ENCODE measurements around the gene HOXA7.

Gene HOXA7

GRCh38 chr7:27156508-27156898 lies at the start of gene HOXA7:
TSS of gene HOXA7 (minus strand) at chr7:27156675. CDS start at chr7:27156545, 130 bp downstream.
- no peak for DNase-seq (ENCODE audit: low read depth)

DNA sequence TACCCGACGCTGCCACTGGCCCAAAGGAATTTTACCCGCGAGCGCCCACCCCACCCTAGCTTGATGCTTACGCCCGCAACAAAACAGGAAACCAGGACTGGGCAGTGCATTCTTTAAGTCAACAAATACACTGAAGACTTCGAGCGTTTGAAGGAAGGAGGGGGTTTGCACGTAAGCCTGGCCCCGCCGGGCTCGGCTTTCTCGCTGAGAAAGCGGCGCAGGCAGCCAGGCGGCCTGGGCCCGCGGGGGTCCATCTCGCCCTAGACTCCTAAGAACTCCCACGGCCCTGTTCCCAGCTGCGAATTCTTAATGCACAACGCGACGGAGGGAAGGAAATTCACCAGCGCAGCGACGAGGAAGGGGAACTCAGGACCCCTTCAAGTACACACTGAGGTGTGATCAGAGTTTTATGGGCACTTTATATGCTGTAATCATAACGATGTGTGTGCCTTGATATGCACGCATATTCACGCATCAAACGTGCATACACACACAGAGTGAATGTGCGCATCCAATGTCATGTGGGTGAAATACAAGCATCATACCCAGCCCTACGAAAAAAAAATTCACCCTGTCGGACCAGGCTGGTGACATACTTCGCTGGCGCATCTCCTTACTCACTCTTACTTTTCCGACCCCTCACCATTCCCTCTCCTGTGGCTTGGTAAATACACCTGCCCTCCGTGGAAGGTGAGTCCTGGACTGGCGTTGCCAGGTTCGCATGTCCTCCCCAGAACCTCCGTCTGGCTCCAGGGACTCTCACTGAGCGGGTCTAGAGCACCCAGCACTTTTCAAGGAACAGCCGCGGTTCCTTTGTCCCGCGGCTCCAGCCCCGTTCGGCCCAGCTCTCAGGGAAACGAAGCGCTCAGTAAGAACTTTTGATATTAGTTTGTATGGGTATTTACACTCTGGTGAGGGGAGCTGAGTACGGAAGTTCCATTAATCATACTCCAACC lies 49.1 kb upstream of the HOXA7 start:
- DNase-seq (ENCODE audit: low read depth), result no peak

GRCh38 chr7:27204851-27205322 lies 48.4 kb upstream of the HOXA7 start:
- DNase-seq (ENCODE audit: low read depth), result no peak

GRCh38 chr7:27203964-27204594 lies 47.6 kb upstream of the HOXA7 start:
- DNase-seq (ENCODE audit: low read depth), result no peak

DNA sequence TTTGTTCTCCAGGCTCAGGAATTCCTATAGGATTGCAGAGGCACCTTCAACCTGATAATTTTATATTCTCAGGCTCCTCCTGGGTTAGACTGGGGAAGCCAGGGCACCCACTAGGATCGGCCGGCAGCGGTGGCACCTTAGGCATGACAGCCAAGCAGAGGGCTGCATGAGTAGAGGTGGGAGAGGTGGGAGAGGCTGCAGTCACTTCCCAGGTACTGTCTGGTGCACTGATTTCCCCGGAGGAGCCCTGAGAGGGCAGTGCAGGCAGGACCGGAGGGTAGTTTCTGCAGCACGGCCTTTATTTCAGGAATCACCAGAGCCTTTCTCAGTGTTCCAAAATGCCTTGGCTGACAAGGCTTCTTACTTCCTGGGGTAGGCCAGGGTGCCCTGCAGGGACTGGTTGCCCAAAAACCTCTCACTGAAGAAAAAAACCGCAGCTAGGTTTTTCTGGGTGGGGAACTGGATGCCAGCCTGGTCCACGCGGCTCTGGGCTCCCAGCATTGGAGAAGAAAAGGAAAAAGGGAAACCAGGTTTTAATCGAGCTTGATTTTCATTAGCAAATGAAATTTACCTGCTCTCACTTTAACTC lies 47.0 kb upstream of the HOXA7 start:
- no peak for DNase-seq (ENCODE audit: low read depth)

GRCh38 chr7:27202862-27203134 lies 46.3 kb upstream of the HOXA7 start:
- no peak for DNase-seq (ENCODE audit: low read depth)

GRCh38 chr7:27202018-27202861 lies 45.8 kb upstream of the HOXA7 start:
- DNase-seq (ENCODE audit: low read depth), result no peak

GRCh38 chr7:27201580-27202017 lies 45.1 kb upstream of the HOXA7 start:
- DNase-seq (ENCODE audit: low read depth), result no peak

DNA sequence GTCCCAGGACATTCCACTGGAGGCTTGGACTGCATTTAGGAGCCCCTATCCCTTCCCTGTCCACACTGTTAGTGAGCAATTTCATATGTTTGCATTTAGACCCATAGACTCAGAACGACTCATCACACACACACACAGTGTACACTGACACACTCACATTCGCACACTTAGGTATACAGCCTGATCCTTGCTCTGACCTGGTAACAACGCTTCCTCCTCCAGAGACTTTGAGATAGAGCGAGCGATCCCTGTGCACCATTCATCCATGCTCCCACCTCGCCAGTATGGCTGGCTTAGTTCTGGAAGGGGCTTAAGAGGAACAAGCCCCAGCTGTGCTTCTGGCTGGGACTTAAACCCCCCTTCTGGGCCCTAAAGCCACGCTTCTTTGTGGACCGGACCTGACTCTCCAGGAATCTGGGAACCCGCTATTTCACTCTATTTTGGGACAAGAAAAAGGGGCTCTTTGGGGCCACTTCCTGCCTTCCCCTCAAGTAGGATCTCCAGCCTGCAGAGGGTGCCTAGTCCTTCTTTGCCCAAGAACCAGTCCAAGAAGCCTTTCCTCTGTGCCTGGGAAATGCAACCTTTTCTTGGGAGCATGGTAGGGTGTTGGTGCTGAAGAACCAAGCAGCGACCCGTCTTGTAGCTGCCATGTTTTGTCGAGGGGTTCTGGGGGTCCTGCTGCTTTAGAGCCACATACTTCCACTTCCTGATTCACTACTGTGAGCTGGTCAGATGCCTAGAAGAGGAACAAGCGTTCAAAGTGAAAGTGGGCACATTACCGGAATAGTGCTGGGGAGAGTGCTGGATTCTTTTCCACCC lies 44.5 kb upstream of the HOXA7 start:
- no peak for DNase-seq (ENCODE audit: low read depth)

DNA sequence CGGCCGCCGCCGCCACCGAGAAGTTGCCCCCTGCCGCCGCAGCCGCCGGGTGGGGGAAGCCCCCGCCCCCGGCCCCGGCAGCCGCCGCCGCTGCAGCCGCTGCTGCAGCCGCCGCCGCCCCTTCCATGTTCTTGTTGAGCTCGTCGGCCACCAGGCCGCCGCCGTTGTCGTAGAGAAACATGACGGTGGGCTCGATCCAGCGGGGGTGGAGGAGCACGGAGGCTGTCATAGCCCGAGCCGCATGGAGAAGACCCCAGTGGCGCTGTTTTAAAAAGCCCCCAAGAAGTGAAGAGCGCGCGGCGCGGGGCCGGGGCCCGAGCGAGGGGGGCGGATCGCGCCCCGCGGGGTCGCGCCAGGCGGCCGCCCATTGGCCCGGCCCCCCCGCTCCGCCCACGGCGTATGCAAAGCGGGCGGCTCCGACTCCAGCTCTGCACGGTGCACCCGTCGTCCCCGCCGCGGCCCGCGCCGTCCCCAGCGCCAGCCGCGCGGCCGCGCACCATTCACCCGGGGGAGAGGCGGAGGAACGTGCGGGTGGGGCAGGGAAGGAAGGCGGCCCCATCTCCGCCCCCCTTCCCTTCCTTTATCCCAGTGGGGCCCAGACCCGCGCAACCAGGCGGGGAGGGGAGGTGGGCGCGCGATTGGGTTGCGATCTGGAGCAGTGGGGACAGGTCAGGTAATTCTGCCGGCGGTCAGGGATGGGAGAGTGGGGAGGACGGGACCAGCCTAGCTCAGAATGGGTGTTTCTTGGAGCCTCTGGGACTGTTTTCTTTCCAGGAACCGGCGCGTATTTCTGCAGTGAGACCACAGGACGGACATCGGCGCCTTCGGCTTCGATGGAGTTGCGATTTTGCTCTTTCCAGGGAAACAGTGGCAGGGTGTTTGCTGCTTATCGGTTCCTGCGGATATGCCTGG lies 43.6 kb upstream of the HOXA7 start, which contains the start of gene HOXA13:
Gene HOXA13, minus strand, starts transcription at position 243 of the 912 bp plus-strand sequence. Its CDS starts 14 bp downstream, at position 229.
- no peak for DNase-seq (ENCODE audit: low read depth)

DNA sequence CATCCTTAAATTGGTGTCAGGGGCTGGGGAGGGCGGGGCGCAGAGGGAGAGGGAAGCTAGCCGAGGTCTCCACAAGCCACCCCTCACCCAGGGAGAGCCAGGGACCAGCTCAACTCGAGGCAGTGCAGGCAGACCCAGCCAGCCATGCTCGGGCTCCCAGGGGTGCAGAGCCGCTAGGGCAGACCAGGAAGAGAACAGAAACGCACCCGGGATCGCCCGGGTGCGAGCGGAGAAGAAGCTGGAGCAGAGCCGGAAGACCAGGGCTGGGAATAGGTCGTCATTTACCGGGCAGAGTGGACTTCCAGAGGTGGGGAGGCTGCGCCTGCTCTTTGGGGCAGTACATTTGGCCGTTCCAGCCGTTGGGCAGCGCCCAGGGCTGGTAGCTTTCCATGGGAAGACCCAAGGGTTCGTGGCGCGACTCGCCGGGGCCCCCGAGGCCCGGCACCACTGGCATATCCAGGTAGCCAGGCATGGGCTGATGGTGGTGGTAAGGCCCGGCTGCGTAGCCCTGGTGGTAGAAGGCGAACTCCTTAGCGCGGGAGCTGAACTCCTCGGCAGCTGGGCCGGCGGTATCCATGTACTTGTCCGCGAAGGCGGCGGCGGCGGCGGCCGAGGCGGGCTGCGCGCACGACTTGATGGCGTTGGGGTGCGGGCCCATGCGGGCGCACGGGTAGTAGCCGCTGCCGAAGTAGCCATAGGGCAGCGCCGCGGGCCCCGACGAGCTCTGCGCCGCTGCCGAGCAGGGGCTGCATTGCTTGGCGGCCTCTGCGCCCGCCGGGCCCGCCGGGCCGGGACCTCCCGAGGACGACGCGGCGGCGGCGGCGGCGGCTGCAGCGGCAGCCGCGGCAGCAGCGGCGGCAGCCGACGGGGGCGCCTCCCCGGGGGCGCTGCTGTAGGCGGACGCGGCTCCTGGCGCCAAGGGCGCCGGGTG lies 42.7 kb upstream of the HOXA7 start:
- DNase-seq (ENCODE audit: low read depth), result no peak

DNA sequence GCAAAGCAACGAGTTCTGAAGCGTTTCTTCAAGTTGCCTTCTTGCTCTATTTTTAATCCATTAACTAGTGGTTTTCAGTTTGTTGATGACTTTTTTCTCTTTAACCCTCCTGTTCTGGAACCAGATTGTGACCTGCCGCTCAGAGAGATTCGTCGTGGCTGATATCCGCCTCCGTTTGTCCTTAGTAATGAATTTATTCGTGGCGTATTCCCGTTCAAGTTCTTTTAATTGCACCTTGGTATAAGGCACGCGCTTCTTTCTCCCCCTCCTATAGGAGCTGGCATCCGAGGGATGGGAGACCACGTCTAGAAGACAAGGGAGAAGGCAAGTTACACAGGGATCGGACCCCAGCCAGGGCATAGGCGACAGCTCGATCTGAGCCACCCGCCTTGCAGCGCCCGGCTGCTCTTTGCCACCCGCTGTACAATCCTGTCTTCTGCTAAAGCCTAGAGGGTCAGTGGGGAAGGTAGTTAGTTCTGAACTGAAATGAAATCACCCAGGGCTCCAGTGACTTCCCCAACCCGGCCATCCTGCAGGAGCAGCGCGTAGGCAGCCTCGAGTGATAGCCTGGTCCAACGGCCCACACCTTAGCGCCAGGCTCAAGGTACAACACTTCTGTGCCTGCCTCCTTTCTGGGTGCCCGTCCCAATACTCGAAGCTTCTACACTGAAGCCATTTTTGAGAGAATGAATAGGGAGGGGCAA lies 41.8 kb upstream of the HOXA7 start:
- DNase-seq (ENCODE audit: low read depth), result no peak

- no peak for DNase-seq (ENCODE audit: low read depth)
Measured at GRCh38 chr7:27197137-27198042, 40.9 kb upstream of the HOXA7 start.

DNA sequence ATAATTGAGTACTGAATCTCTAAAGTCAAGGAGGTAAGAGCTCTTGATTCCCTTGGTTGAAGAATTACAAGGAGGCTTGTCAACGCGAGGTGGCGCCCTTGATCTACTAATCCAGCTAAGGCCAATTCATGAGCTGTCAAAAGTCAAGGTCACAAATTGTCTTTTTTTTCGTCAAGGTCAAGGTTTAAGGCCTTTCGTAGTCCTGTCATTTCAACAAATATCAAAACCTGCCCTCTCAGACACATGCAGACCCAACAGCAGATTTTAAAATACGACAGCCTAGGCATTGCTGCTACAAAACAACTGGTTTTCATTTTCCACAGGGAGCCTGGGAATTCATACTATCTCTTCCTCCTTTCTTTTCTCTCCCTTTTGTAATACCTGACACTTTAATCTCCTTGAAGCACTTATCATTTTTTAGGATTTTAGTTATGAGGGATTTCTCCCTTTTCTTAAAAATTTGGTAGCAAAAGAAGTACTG lies 39.9 kb upstream of the HOXA7 start:
- peak; percentile 71 for DNase-seq (ENCODE audit: low read depth)

DNA sequence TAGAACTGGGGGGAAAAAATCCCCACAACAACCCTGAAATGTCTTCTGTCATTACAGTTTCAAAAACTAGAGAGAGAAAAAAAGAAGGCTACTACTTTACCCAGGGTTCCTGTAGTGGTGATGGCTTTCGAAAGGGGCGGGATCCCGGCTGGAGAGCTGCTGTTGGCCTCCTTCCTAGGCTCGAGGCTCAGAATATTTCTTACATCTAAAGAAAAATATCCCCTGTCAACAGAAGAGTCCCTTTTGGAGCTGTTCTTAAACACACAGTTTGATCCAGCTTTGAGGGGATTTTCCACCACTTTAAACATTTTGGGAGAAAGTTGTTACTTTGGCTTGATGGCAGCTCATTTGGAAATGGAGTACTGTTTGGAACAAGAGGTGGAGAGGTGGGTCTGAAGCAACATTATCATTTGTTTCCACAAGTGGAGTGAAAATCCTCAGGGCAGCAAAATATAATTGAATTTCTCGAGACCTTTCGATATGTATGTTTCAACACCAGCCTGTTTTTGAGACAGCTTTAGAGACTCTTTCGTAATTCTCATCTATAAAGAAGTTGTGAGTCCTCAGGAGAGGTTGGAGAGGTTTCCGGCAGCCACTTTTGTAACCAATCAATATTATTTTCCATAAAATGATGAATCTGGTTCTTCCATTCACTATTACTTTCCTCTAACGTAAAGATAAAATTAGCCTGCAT lies 38.4 kb upstream of the HOXA7 start:
- DNase-seq (ENCODE audit: low read depth), result no peak

DNA sequence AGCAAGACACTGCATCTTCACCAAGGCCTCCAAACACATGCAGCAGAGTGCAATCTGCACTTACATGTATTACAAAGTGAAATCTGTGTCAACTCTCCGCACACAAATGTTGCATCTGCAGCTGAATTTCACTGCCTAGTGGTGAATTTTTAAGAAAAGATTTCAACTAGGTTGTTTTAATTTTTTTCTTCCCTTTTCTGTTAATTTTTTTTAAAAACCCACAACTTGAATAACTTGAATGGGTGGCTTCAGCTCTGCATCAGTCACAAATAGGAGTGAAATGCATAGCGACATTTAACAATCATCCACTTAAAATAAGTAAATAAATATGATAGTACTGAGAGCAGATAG lies 37.5 kb upstream of the HOXA7 start:
- no peak for DNase-seq (ENCODE audit: low read depth)

Measured in activated T-helper 9 cell treated with anti-CD3 and anti-CD28 coated beads, Interleukin-2, amount 50 U/mL, for 16 hours (primary cell).